SU-DHL-6 (cell line): ENCODE results near the gene CELSR1.

Source experiments
- H2AFZ ChIP-seq: fragments of 200-600 bp; sonication (generic); 2 replicates; pipeline ENCODE4 v1.6.1; 2014; ENCODE audit warnings: low read depth, mild to moderate bottlenecking, moderate library complexity, mixed read lengths, antibody characterized with exemption, low read length; ENCODE audit not compliant: severe bottlenecking
- H3F3A ChIP-seq: fragments of 200-600 bp; shearing (Covaris generic); 2 replicates; pipeline ENCODE4 v1.6.0; 2016; ENCODE audit warnings: antibody characterized with exemption, mild to moderate bottlenecking; ENCODE audit not compliant: insufficient read depth
- H3K27ac ChIP-seq: fragments of 200-600 bp; sonication (generic); 2 replicates; pipeline ENCODE4 v1.5.1; 2016; ENCODE audit warnings: low read depth, mild to moderate bottlenecking, low read length, moderate library complexity, mixed read lengths
- H3K27me3 ChIP-seq: fragments of 200-600 bp; sonication (generic), shearing (Covaris generic); 2 replicates; pipeline ENCODE4 v1.6.0; 2014; ENCODE audit warnings: mild to moderate bottlenecking, low read length
- H3K36me3 ChIP-seq: fragments of 200-600 bp; sonication (generic); 2 replicates; pipeline ENCODE4 v1.6.1; 2014; ENCODE audit warnings: mild to moderate bottlenecking, low read length, mixed read lengths
- H3K4me2 ChIP-seq: fragments of 300-600, 200-600 bp; shearing (Covaris generic), sonication (generic); 2 replicates; pipeline ENCODE4 v1.6.0; 2014; ENCODE audit warnings: low read length, low read depth, mild to moderate bottlenecking; ENCODE audit not compliant: poor library complexity, severe bottlenecking
- H3K4me3 ChIP-seq: fragments of 200-600 bp; sonication (generic); 2 replicates; pipeline ENCODE4 v1.5.1; 2014; ENCODE audit warnings: antibody characterized with exemption, low read length, mild to moderate bottlenecking, mixed read lengths; ENCODE audit not compliant: insufficient read depth, poor library complexity, severe bottlenecking
- H3K79me2 ChIP-seq: fragments of 200-600 bp; sonication (generic); 2 replicates; pipeline ENCODE4 v1.6.1; 2014; ENCODE audit warnings: mild to moderate bottlenecking, low read length, moderate library complexity; ENCODE audit not compliant: insufficient read depth
- H3K9ac ChIP-seq: fragments of 200-600 bp; sonication (generic); 2 replicates; pipeline ENCODE4 v1.7.0; 2014; ENCODE audit warnings: mild to moderate bottlenecking, low read length
- H3K9me2 ChIP-seq: fragments of 200-600 bp; sonication (generic); replicated peaks from 2 replicates; pipeline ENCODE4 v1.6.1; 2014; ENCODE audit warnings: low read length; ENCODE audit not compliant: insufficient read depth
- H3K9me3 ChIP-seq: fragments of 200-600 bp; sonication (generic); 2 replicates; pipeline ENCODE4 v1.6.1; 2014; ENCODE audit warnings: low read length, mixed read lengths; ENCODE audit not compliant: insufficient read depth
- H4K20me1 ChIP-seq: fragments of 200-600 bp; sonication (generic); 2 replicates; pipeline ENCODE4 v1.6.1; 2014; ENCODE audit warnings: low read depth, mild to moderate bottlenecking, antibody characterized with exemption, low read length, moderate library complexity, mixed read lengths
- CTCF ChIP-seq: fragments of 200-600 bp; sonication (generic); IDR thresholded peaks from one replicate; pipeline ENCODE4 v1.5.1; 2017; ENCODE audit warnings: antibody characterized with exemption, mild to moderate bottlenecking, low read length, moderate library complexity; ENCODE audit not compliant: insufficient read depth, poor library complexity, severe bottlenecking
- EZH2phosphoT487 ChIP-seq: fragments of 200-600 bp; sonication (generic), shearing (Covaris generic); conservative IDR thresholded peaks from 2 replicates; pipeline ENCODE4 v1.6.1; 2018; ENCODE audit warnings: mild to moderate bottlenecking, antibody characterized with exemption, low read length, moderate library complexity, mixed read lengths

Gene CELSR1

GRCh38 chr22:46322711-46323110, 214.7 kb downstream of the CELSR1 start:
- no peaks in the 10 kb centered on the region for H3K9me3 ChIP-seq
- peaks cover 11% of the 10 kb centered on the region; the same call in 1 of the 2 replicates for H3K36me3 ChIP-seq
- no peak overlapping the region for H3K4me2 ChIP-seq
- no peak overlapping the region for H3K9ac ChIP-seq
- H4K20me1 ChIP-seq, result peaks cover 5% of the 10 kb centered on the region; the same call in 1 of the 2 replicates
- H3K9me2 ChIP-seq, result no peaks in the 10 kb centered on the region
- no peaks in the 10 kb centered on the region for H3K27me3 ChIP-seq
- H3K4me3 ChIP-seq, result no peak overlapping the region
- H3K27ac ChIP-seq, result no peak overlapping the region
- peaks cover 22% of the 10 kb centered on the region; the same call in 1 of the 2 replicates for H3K79me2 ChIP-seq
- TF ChIP-seq CTCF (no peak), EZH2phosphoT487 (no peak)
- no peaks in the 10 kb centered on the region for H3F3A ChIP-seq
- H2AFZ ChIP-seq, result no peak overlapping the region

DNA sequence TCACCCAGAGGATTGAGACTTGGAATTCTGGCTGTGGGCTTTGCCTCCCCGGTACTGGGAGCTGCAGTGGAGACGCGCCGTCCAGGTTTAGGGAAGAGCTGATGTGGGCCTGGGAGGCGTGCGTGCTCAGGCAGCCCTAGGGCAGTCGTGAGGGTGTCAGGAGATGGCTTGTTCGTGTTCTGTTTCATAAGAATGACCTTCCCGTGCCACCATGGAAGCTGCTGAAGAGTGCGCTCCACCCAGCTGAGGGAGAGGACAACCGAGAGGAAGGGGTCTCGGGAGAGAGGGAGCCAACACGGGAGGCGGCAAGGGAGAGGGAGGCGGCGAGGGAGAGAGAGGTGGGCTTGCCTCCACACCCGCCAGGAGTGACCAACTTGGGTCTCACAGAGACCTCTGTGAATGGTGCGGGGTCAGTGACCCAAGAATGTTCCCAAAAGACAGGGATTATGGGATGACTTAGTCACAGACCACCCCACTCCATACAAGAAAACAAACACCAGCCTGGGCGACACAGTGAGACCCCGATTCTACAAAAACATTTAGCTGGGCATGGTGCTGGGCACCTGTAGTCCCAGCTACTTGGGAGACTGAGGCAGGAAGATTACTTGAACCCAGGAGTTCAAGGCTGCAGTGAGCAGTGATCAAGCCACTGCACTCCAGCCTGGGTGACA, 216.6 kb downstream of the CELSR1 start:
- Histone ChIP-seq H3K27ac (no peak overlapping the region), H3F3A (no peaks in the 10 kb centered on the region), H3K27me3 (no peaks in the 10 kb centered on the region), H3K36me3 (peaks cover 16% of the 10 kb centered on the region; the same call in 1 of the 2 replicates), H4K20me1 (peaks cover 5% of the 10 kb centered on the region; the same call in 1 of the 2 replicates), H3K4me3 (no peak overlapping the region), H3K4me2 (no peak overlapping the region), H3K9ac (no peak overlapping the region), H2AFZ (no peak overlapping the region), H3K9me2 (no peaks in the 10 kb centered on the region), H3K9me3 (no peaks in the 10 kb centered on the region), H3K79me2 (peaks cover 22% of the 10 kb centered on the region; the same call in 1 of the 2 replicates)
- TF ChIP-seq CTCF (no peak), EZH2phosphoT487 (no peak)

GRCh38 chr22:46320166-46320710, 217.2 kb downstream of the CELSR1 start:
- Histone ChIP-seq H4K20me1 (peaks cover 5% of the 10 kb centered on the region; the same call in 1 of the 2 replicates), H3K9me2 (no peaks in the 10 kb centered on the region), H3K4me3 (no peak overlapping the region), H3K27ac (no peak overlapping the region), H3K27me3 (no peaks in the 10 kb centered on the region), H2AFZ (no peak overlapping the region), H3F3A (no peaks in the 10 kb centered on the region), H3K4me2 (no peak overlapping the region), H3K9me3 (no peaks in the 10 kb centered on the region), H3K36me3 (peaks cover 22% of the 10 kb centered on the region; the same call in 1 of the 2 replicates), H3K79me2 (peaks cover 26% of the 10 kb centered on the region; the same call in 1 of the 2 replicates), H3K9ac (no peak overlapping the region)
- TF ChIP-seq CTCF, result no peak
- no peak for TF ChIP-seq EZH2phosphoT487
